GM10248 (cell line): ENCODE results near the gene ZNF691.

Experiments
- CTCF ChIA-PET: fragments of 300-600 bp; sonication (Branson Sonifier 250); formaldehyde crosslinking; extraction: SDS; loops from one replicate; lab custom pipeline; 2021; ENCODE audit warnings: antibody characterized with exemption; lab: Yijun Ruan, JAX
- POLR2A ChIA-PET: fragments of 350-650 bp; sonication (Branson Sonifier 250); formaldehyde crosslinking; extraction: SDS; loops from one replicate; lab custom pipeline; 2020; ENCODE audit warnings: antibody characterized with exemption; lab: Yijun Ruan, JAX
- DNase-seq: peaks from one replicate; pipeline ENCODE4 v3.0.0; 2012; ENCODE audit errors: extremely low spot score
- CTCF ChIP-seq: IDR thresholded peaks from 2 replicates; pipeline ENCODE4 v1.5.1; 2012; ENCODE audit warnings: mild to moderate bottlenecking, low read depth; ENCODE audit errors: extremely low read depth, missing control alignments, control extremely low read depth

The ZNF691 gene

GRCh38 chr1:42847111-42847595, 740 bp downstream of the ZNF691 start:
- ChIA-PET POLR2A (no interaction called here), CTCF (interaction anchor here (1.0 to 3.3 kb wide), 11 partner anchors 9 to 269 kb away, joined by 3 to 26 read pairs (median 4); no protein-coding TSS in a partner anchor)
- no peak for DNase-seq
- TF ChIP-seq CTCF, result no peak

DNA sequence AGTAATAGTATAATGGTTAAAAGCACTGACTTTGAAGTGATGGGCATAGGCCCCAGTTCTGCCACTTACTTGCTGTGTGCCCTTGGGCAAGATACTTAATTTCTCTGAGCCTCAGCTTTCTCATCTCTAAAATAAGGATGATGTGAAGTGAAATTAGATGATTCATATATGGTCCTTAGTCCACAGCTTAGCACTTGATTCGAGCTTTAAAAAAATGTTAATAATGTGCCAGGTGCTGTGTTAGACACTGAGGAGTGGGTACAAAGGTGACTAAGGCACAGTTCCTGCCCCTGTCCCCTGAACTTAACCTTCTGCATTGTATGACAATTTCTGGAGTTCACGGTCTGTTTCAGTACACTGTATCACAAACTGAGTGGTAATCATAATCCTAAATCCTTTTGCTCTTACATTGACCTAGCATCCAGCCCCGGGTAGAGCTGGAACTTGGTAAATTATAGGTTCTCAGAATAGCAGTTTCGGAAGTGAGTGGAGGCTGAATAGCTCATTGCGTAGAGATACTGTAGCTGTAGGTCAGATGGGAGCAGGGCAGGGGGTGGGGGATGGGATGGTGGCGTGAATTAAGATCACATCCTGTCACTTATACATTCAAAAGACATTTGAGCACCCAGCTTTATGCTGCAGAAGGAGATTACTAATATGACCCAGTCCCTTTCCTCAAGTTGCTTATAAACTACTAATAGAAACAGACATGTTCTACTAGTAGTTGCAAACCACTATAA, 1.5 kb downstream of the ZNF691 start:
- ChIA-PET POLR2A (no interaction called here), CTCF (interaction anchor here (1.6 to 3.3 kb wide), 7 partner anchors 8 to 226 kb away, joined by 4 to 26 read pairs (median 6); no protein-coding TSS in a partner anchor)
- DNase-seq, result no peak
- no peak for TF ChIP-seq CTCF

DNA sequence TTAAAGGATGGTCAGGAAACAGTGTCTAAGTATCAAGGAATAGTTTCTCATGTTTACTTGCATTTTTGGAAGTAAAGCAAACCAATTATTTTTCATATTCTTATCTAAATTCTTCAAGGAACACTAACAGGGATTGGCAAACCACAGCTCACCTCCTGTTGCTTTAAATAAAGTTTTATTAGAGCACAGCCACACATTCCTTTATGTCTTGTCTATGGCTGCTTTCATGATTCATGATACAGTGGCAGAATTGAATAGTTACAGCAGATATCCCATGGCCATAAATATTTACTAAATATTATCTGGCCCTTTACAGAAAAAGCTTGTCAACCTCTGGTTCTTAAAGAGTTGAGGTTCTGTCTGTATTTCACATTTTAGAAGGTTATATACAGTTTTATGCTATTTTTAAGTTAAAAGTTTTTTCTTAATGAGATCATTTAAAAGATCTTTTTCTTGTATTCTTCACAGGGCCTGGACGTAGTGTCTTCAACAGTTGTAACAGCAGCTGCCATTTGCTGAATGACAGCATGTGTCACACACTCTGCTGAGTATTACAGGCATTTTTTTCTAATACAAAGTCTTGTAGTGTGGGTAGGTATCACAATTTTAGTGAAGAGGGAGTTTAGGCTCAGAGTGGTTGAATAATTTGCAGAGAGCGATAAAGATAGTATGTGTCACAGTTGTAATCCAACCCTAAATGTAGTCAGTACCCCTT, 2.6 kb downstream of the ZNF691 start:
- TF ChIP-seq CTCF, result no peak
- ChIA-PET CTCF (interaction anchor here (1.4 to 3.3 kb wide), 5 partner anchors 9 to 71 kb away, joined by 3 to 26 read pairs (median 6); no protein-coding TSS in a partner anchor), POLR2A (no interaction called here)
- no peak for DNase-seq

GRCh38 chr1:42849944-42850343, 3.5 kb downstream of the ZNF691 start:
- ChIA-PET CTCF (interaction anchor here (1.0 to 2.3 kb wide), 5 partner anchors 10 to 224 kb away, joined by 3 to 6 read pairs (median 3); no protein-coding TSS in a partner anchor), POLR2A (no interaction called here)
- no peak for DNase-seq
- no peak for TF ChIP-seq CTCF

DNA sequence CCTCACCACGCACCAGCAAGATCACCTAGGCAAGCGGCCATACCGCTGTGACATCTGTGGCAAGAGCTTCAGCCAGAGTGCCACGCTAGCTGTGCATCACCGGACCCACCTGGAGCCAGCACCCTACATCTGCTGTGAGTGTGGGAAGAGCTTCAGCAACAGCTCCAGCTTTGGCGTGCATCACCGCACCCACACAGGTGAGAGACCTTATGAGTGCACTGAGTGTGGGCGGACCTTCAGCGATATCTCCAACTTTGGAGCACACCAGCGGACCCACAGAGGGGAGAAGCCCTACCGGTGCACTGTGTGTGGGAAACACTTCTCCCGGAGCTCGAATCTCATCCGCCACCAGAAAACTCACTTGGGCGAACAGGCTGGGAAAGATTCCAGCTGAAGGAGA, 5.0 kb downstream of the ZNF691 start:
- ChIA-PET CTCF (interaction anchor here (1.4 kb wide), 1 partner anchor 72 kb away, joined by 3 read pairs; no protein-coding TSS in a partner anchor), POLR2A (no interaction called here)
- no peak for DNase-seq
- no peak for TF ChIP-seq CTCF

DNA sequence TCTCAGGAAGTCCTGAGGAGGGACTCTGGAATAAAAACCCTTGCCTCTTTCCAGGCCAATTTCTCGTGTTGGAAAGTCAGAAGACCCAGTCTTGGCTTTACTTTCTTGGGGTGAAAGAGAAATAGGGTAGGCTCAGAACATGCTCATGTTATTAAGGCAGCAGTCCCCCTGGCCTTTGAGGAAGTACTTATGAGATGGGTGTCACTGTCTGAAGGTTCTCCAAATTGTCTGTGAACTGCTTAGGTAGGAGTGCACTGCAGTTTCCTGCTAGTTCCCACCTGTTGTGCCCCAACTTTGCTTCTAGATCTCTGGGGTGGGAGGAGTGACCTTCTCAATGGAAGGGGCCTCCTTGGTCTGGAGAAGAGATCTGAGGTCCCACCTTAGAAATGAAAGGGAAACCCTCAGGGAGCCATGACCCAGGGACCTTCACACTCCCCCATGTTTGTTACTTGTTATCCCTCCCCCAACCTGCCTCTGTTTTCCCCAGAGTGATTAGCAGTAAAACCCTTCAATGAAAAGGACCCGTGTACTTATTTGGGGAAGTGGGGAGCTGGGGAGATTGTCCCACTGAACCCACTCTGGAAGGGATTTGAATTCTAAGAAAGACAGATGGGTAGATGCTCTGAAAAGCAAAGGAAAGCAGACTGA, 5.7 kb downstream of the ZNF691 start:
- no peak for TF ChIP-seq CTCF
- POLR2A ChIA-PET, result no interaction called here
- CTCF ChIA-PET, result interaction anchor here (1.4 kb wide), 1 partner anchor 71 kb away, joined by 3 read pairs; no protein-coding TSS in a partner anchor
- no peak for DNase-seq
